HepG2 (cell line): ENCODE data around the gene SLC1A4. TPM values are rescaled to one million over a fixed set of nuclear protein-coding genes. Genes with fewer than 3 reads are reported as not detected.
A peak's percentile ranks its signal among the peaks of the same experiment; 100 is the strongest.

ENCODE experiments used
- CAMTA2 ChIP-seq: sonication (generic); formaldehyde crosslinking; IDR thresholded peaks from 2 replicates; pipeline ENCODE4 v1.4.0; 2020; ENCODE audit warnings: mild to moderate bottlenecking, missing genetic modification reagents, borderline replicate concordance
- ELF1 ChIP-seq: sonication (generic); formaldehyde crosslinking; IDR thresholded peaks from 2 replicates; pipeline ENCODE4 v1.4.0; 2020; ENCODE audit warnings: missing genetic modification reagents
- GTF3A ChIP-seq: sonication (generic); formaldehyde crosslinking; conservative IDR thresholded peaks from 2 replicates; pipeline ENCODE4 v1.4.0; 2020; ENCODE audit warnings: mild to moderate bottlenecking, missing genetic modification reagents
- HIVEP1 ChIP-seq: sonication (generic); formaldehyde crosslinking; IDR thresholded peaks from 2 replicates; pipeline ENCODE4 v1.4.0; 2020; ENCODE audit warnings: mild to moderate bottlenecking, missing genetic modification reagents
- HMG20A ChIP-seq: IDR thresholded peaks from 2 replicates; pipeline ENCODE4 v1.6.1; 2016; ENCODE audit warnings: borderline replicate concordance
- JARID2 ChIP-seq: sonication (generic); formaldehyde crosslinking; IDR thresholded peaks from 2 replicates; pipeline ENCODE4 v1.8.1; 2023; ENCODE audit warnings: missing genetic modification reagents, inconsistent platforms; ENCODE audit not compliant: insufficient replicate concordance
- MXD4 ChIP-seq: IDR thresholded peaks from 2 replicates; pipeline ENCODE4 v1.6.1; 2016; ENCODE audit warnings: mild to moderate bottlenecking, missing biosample characterization, missing genetic modification reagents
- NFRKB ChIP-seq: fragments of 450-650 bp; IDR thresholded peaks from 2 replicates; pipeline ENCODE4 v1.6.1; 2017
- POLR2AphosphoS5 ChIP-seq: IDR thresholded peaks from 2 replicates; pipeline ENCODE4 v1.6.1; 2012; ENCODE audit warnings: low read depth, low read length
- SOX13 ChIP-seq, 3 experiments: fragments of 450-650 bp in 1 of 3; sonication (generic) in 1 of 3; formaldehyde crosslinking in 1 of 3; IDR thresholded peaks in 2 of 3; conservative IDR thresholded peaks in 1 of 3; 2 replicates each; pipeline versions ENCODE4 v1.5.0 to v1.6.1; 2016 to 2020; ENCODE audit warnings: antibody characterized with exemption in 1 of 3, mild to moderate bottlenecking in 1 of 3, missing compliant biosample characterization in 1 of 3, missing genetic modification reagents in 1 of 3, moderate library complexity in 1 of 3
- THAP8 ChIP-seq: sonication (generic); formaldehyde crosslinking; IDR thresholded peaks from 2 replicates; pipeline ENCODE4 v1.5.1; 2020; ENCODE audit warnings: missing genetic modification reagents, mild to moderate bottlenecking, borderline replicate concordance
- ZBTB20 ChIP-seq: sonication (generic); formaldehyde crosslinking; IDR thresholded peaks from 2 replicates; pipeline ENCODE4 v1.8.1; 2023; ENCODE audit warnings: missing genetic modification reagents, low read depth, mild to moderate bottlenecking, borderline replicate concordance
- ZBTB21 ChIP-seq: sonication (generic); formaldehyde crosslinking; IDR thresholded peaks from 2 replicates; pipeline ENCODE4 v1.4.0; 2020; ENCODE audit warnings: missing genetic modification reagents
- ZBTB39 ChIP-seq: sonication (generic); formaldehyde crosslinking; IDR thresholded peaks from 2 replicates; pipeline ENCODE4 v1.5.0; 2020; ENCODE audit warnings: missing genetic modification reagents
- ZBTB43 ChIP-seq: sonication (generic); formaldehyde crosslinking; conservative IDR thresholded peaks from 2 replicates; pipeline ENCODE4 v1.4.0; 2020; ENCODE audit warnings: missing genetic modification reagents
- ZFX ChIP-seq: sonication (generic); formaldehyde crosslinking; IDR thresholded peaks from 2 replicates; pipeline ENCODE4 v1.4.0; 2020; ENCODE audit warnings: mild to moderate bottlenecking, low read depth, missing genetic modification reagents, moderate library complexity
- ZNF230 ChIP-seq: sonication (generic); formaldehyde crosslinking; IDR thresholded peaks from 2 replicates; pipeline ENCODE4 v1.4.0; 2020; ENCODE audit warnings: mild to moderate bottlenecking, missing genetic modification reagents
- ZNF30 ChIP-seq: sonication (generic); formaldehyde crosslinking; IDR thresholded peaks from 2 replicates; pipeline ENCODE4 v1.5.0; 2020; ENCODE audit warnings: mild to moderate bottlenecking, missing genetic modification reagents
- ZNF33A ChIP-seq: sonication (generic); formaldehyde crosslinking; IDR thresholded peaks from 2 replicates; pipeline ENCODE4 v1.5.1; 2020; ENCODE audit warnings: missing genetic modification reagents, mild to moderate bottlenecking, moderate library complexity, borderline replicate concordance
- ZNF496 ChIP-seq: sonication (generic); formaldehyde crosslinking; IDR thresholded peaks from 2 replicates; pipeline ENCODE4 v1.8.1; 2023; ENCODE audit warnings: mild to moderate bottlenecking, moderate library complexity, missing genetic modification reagents; ENCODE audit not compliant: insufficient replicate concordance
- ZNF605 ChIP-seq: sonication (generic); formaldehyde crosslinking; IDR thresholded peaks from 2 replicates; pipeline ENCODE4 v1.8.0; 2022; ENCODE audit warnings: mild to moderate bottlenecking, missing genetic modification reagents
- ZNF878 ChIP-seq: sonication (generic); formaldehyde crosslinking; IDR thresholded peaks from 2 replicates; pipeline ENCODE4 v1.8.1; 2023; ENCODE audit warnings: mild to moderate bottlenecking, missing genetic modification reagents, moderate library complexity
- ZSCAN12 ChIP-seq: sonication (generic); formaldehyde crosslinking; IDR thresholded peaks from 2 replicates; pipeline ENCODE4 v1.9.0; 2021; ENCODE audit warnings: mild to moderate bottlenecking, missing genetic modification reagents
- polyA plus RNA-seq, 8 experiments: library from polyadenylated mRNA; depleted of rRNA in 3 of 8; stranded (reverse) in 7 of 8; unstranded in 1 of 8; fragments of >200 nt; fragmentation: Illumina TruSeq in 4 of 8; extraction: Trizol in 4 of 8; gene quantifications; 2 replicates each; pipeline versions ENCODE4 v1.2.1 to v1.2.3, GENCODE V29; 2011 to 2016; ENCODE audit warnings: low read depth in 4 of 8, missing spikeins in 1 of 8, mixed read lengths in 1 of 8; ENCODE audit not compliant: insufficient read depth in 1 of 8
- total RNA-seq, 5 experiments: library from RNA; depleted of rRNA; stranded (reverse); fragments of >200 nt; fragmentation: Illumina TruSeq; extraction: Trizol; gene quantifications; 2 replicates each; pipeline ENCODE4 v1.2.3, GENCODE V29; 2016; ENCODE audit warnings: low read depth in 1 of 5
- TF ChIP-seq, protein P1 (sequence below): sonication (generic); formaldehyde crosslinking; IDR thresholded peaks from 2 replicates; pipeline ENCODE4 v1.4.0; 2020; ENCODE audit warnings: mild to moderate bottlenecking, missing genetic modification reagents

Gene SLC1A4
- total and polyA plus RNA-seq, 2 of the 13 experiments (the other 11 are each of a cell fraction or from before 2014, with no cell fraction given), result 21.0 to 39.6 TPM

GRCh38 chr2:65056215-65057053 is 67.2 kb downstream of the SLC1A4 start, which contains the start of gene CEP68 (continued):
- TF ChIP-seq, protein P1, sequence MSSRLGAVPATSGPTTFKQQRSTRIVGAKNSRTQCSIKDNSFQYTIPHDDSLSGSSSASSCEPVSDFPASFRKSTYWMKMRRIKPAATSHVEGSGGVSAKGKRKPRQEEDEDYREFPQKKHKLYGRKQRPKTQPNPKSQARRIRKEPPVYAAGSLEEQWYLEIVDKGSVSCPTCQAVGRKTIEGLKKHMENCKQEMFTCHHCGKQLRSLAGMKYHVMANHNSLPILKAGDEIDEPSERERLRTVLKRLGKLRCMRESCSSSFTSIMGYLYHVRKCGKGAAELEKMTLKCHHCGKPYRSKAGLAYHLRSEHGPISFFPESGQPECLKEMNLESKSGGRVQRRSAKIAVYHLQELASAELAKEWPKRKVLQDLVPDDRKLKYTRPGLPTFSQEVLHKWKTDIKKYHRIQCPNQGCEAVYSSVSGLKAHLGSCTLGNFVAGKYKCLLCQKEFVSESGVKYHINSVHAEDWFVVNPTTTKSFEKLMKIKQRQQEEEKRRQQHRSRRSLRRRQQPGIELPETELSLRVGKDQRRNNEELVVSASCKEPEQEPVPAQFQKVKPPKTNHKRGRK (CRISPR knock-in tag), result 0 out of 2 replicates have a peak, but pooled peaks have one; percentile 22
- peak; percentile 96 for TF ChIP-seq ZNF230 (CRISPR knock-in tag)
- no peak for TF ChIP-seq JARID2 (CRISPR knock-in tag)
- peak; percentile 72; the same call in 1 of the 2 replicates for TF ChIP-seq MXD4 (CRISPR knock-in tag)
- TF ChIP-seq ZBTB39 (CRISPR knock-in tag), result no peak; the same call in 1 of the 2 replicates
- no peak for TF ChIP-seq HMG20A (CRISPR knock-in tag)
- TF ChIP-seq ZNF33A (CRISPR knock-in tag), result no peak
- peak; percentile 71 for TF ChIP-seq ZBTB20 (CRISPR knock-in tag)
- no peak for TF ChIP-seq ZBTB21
- no peak for TF ChIP-seq ZNF605
- no peak; the same call in none of the 2 replicates for TF ChIP-seq ZSCAN12 (CRISPR knock-in tag)
- TF ChIP-seq NFRKB, result no peak
- peak; percentile 79; the same call in 1 of the 2 replicates for TF ChIP-seq CAMTA2 (CRISPR knock-in tag)
- peak; percentile 69; the same call in 1 of the 2 replicates for TF ChIP-seq ZBTB43
- TF ChIP-seq HIVEP1 (CRISPR knock-in tag), result no peak
- TF ChIP-seq ZFX (CRISPR knock-in tag), result peak; percentile 98
- no peak for TF ChIP-seq THAP8 (CRISPR knock-in tag)
- no peak for TF ChIP-seq ZNF30 (CRISPR knock-in tag)
- no peak for TF ChIP-seq ZNF496 (CRISPR knock-in tag)
- no peak; the same call in 1 of the 2 replicates for TF ChIP-seq ELF1
- no peak; the same call in 1 of the 2 replicates for TF ChIP-seq SOX13 (IDR thresholded peaks at IDR 0.05)
- 0 out of 4 replicates have a peak, but pooled peaks of 1 of the 2 experiments have one; percentile 6 for TF ChIP-seq SOX13 (CRISPR knock-in tag; conservative IDR thresholded peaks at IDR 0.05 in 1 of 2, IDR thresholded peaks at IDR 0.05 in 1 of 2)
- TF ChIP-seq GTF3A (CRISPR knock-in tag), result no peak
- peak; percentile 94 for TF ChIP-seq POLR2AphosphoS5
- TF ChIP-seq ZNF878 (CRISPR knock-in tag), result peak; percentile 73
